Choroid plexus epithelial cell (primary cell): ENCODE results near the gene UGGT1.

Source experiments
- DNase-seq: peaks from one replicate; pipeline ENCODE4 v3.0.0-alpha.2; 2010; ENCODE audit warnings: low read depth
- H3K4me3 ChIP-seq: 2 replicates; pipeline ENCODE4 v1.5.1; 2011; ENCODE audit warnings: low read depth, mild to moderate bottlenecking, control low read depth, low read length, moderate library complexity
- CTCF ChIP-seq: conservative IDR thresholded peaks from 2 replicates; pipeline ENCODE4 v1.5.1; 2011; ENCODE audit warnings: low read depth, mild to moderate bottlenecking, control low read depth, inconsistent platforms, low read length, moderate library complexity

Gene UGGT1

GRCh38 chr2:128105072-128105471, 14.1 kb downstream of the UGGT1 start:
- no peak overlapping the region for H3K4me3 ChIP-seq
- DNase-seq: no peak
- TF ChIP-seq CTCF: no peak

DNA sequence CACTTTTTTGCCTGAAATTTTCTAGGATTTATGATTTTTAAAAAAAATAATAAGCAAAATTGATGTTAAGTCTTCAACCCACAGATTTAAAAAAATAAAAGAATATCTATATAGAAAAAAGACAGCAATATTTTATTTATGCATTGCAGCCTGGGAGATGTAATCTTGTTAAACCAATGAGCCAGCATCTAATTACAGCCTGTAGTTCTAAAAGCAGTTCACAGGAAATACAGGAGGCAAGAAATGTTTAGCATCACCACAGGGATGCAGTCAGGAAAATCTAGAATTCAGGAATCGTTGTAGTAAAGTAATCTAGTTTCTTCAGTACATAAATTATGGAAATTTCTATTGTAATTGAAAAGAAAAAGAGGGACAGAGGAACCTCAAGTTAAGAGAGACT, 17.2 kb downstream of the UGGT1 start:
- DNase-seq: no peak
- TF ChIP-seq CTCF: no peak
- no peak overlapping the region for H3K4me3 ChIP-seq

- no peak overlapping the region for H3K4me3 ChIP-seq
- DNase-seq: no peak
- no peak for TF ChIP-seq CTCF
Observed at GRCh38 chr2:128109243-128109642, 18.2 kb downstream of the UGGT1 start.

DNA sequence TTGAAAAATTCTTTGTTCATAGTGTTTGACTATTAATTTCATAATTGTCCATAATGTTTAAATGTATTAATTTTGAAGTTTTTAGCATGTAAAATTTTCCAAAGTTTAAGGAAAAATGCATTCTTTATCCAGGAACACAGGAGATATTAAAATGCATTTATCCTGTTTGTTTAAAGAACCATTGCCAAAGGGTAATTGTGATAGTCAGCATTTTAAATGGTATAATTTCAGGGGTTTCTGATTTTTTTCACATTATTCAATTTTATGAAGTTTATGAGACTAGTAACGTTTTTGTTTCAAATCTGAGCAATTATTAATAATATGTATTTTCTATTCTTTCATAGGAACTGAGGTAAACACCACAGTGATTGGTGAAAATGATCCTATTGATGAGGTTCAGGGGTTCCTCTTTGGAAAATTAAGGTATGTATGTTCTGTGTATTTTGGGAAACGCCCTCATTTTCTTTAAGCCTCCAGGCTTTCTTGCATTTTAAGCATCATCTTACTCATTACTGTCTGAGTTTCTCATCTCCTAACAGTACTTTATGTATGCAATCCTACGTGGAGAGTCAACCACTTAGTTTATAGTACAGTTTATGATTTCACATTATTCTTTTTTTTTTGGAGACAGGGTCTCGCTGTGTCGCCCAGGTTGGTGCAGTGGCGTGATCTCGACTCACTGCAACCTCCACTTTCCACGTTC, 25.1 kb downstream of the UGGT1 start:
- DNase-seq: no peak
- TF ChIP-seq CTCF: no peak
- H3K4me3 ChIP-seq: no peak overlapping the region

DNA sequence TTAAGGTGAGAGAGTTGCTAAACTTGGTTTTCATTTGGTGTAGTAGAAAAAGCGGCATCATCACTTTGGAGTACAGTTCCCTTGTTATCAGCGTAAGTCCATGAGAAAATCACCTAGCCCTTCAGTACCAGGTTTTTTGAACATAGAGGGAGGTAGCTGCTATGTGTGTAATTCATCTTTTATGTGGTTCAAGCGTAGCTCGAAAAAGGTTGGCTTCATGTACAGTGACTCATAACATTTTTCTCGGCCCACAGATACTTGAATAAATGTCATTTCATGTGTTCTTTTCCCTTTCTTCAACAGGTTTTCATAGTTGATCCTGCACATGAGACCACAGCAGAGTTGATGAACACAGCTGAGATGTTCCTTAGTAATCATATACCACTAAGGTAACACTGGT, 43.6 kb downstream of the UGGT1 start:
- TF ChIP-seq CTCF: no peak
- DNase-seq: peak; percentile 27
- no peak overlapping the region for H3K4me3 ChIP-seq

DNA sequence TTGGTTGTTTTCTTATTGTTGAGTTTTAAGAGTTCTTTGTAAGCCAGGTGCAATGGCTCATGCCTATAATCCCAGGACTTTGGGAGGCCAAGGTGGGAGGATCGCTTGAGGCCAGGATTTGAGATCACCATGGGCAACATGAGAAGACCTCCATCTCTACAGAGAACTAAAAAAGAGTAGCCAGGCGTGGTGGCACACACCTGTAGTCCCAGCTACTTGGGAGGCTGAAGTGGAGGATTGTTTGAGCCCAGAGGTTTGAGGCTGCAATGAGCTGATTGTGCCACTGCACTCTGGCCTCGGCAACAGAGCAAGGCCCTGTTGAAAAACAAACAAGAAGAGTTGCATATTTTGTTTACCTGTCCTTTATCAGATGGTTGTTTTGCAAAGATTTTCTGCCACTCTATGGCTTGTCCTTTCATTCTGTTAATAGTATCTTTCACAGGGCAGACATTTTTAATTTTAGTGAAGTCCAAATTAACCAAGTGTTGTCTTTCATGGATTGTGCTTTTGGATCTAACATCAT, 46.2 kb downstream of the UGGT1 start:
- TF ChIP-seq CTCF: no peak
- DNase-seq: no peak
- no peak overlapping the region for H3K4me3 ChIP-seq

- no peak for DNase-seq
- no peak for TF ChIP-seq CTCF
- no peak overlapping the region for H3K4me3 ChIP-seq
Observed at GRCh38 chr2:128139624-128140023, 48.6 kb downstream of the UGGT1 start.
